A673 (cell line): Measurements from ENCODE around the gene MINAR1. TPM values are rescaled to one million over a fixed set of nuclear protein-coding genes. Genes with fewer than 3 reads are reported as not detected.

ENCODE experiments used
- BruUV-seq: library from RNA; stranded (reverse); fragments of 400-500 nt; replicated peaks from 2 replicates; lab custom pipeline; 2021; lab: Mats Ljungman, UMichigan
- CTCF ChIA-PET: fragments of 300-600 bp; sonication (Branson Sonifier 250); formaldehyde crosslinking; loops from one replicate; lab custom pipeline; 2022; ENCODE audit warnings: antibody characterized with exemption; lab: Charles Lee
- POLR2A ChIA-PET: fragments of 300-600 bp; sonication (Branson Sonifier 250); formaldehyde crosslinking; loops from one replicate; lab custom pipeline; 2022; ENCODE audit warnings: antibody characterized with exemption; ENCODE audit not compliant: low non-redundant PET; lab: Charles Lee
- DNase-seq: peaks from one replicate; pipeline ENCODE4 v3.0.0-alpha.2; 2015; ENCODE audit warnings: low spot score
- H3K27ac ChIP-seq: fragments of 200-600 bp; sonication (generic); 2 replicates; pipeline ENCODE4 v1.5.1; 2016; ENCODE audit warnings: mixed run types, low read depth, mild to moderate bottlenecking, mixed read lengths, antibody characterized with exemption, low read length; ENCODE audit not compliant: poor library complexity, severe bottlenecking
- H3K27me3 ChIP-seq: fragments of 200-600 bp; sonication (generic); replicated peaks from 2 replicates; pipeline ENCODE4 v1.6.1; 2017; ENCODE audit warnings: mixed run types, low read depth, mild to moderate bottlenecking, mixed read lengths, antibody characterized with exemption, low read length; ENCODE audit not compliant: insufficient read depth, poor library complexity
- H3K36me3 ChIP-seq: fragments of 200-600 bp; sonication (generic); 2 replicates; pipeline ENCODE4 v1.6.1; 2016; ENCODE audit warnings: mixed run types, mild to moderate bottlenecking, mixed read lengths, antibody characterized with exemption, low read length; ENCODE audit not compliant: insufficient read depth, poor library complexity, severe bottlenecking
- H3K4me1 ChIP-seq: fragments of 200-600 bp; sonication (generic); 2 replicates; pipeline ENCODE4 v1.6.1; 2017; ENCODE audit warnings: mixed run types, mild to moderate bottlenecking, mixed read lengths, antibody characterized with exemption, low read length; ENCODE audit not compliant: insufficient read depth, poor library complexity, severe bottlenecking
- H3K4me3 ChIP-seq: fragments of 200-600 bp; sonication (generic); 2 replicates; pipeline ENCODE4 v1.5.1; 2016; ENCODE audit warnings: low read depth, mixed run types, mild to moderate bottlenecking, mixed read lengths, low read length; ENCODE audit not compliant: poor library complexity, severe bottlenecking
- H3K9me3 ChIP-seq: fragments of 200-600 bp; sonication (generic); 2 replicates; pipeline ENCODE4 v1.6.1; 2016; ENCODE audit warnings: mixed run types, low read depth, mild to moderate bottlenecking, mixed read lengths, antibody characterized with exemption, low read length; ENCODE audit not compliant: poor library complexity, severe bottlenecking
- EZH2 ChIP-seq: fragments of 200-600 bp; sonication (generic); IDR thresholded peaks from 2 replicates; pipeline ENCODE4 v1.6.1; 2017; ENCODE audit warnings: borderline replicate concordance, low read depth, mild to moderate bottlenecking, mixed read lengths, antibody characterized with exemption, low read length; ENCODE audit not compliant: poor library complexity, severe bottlenecking
- intact Hi-C: fragments of 100-400 bp; cut with micrococcal nuclease; formaldehyde crosslinking; loops from one replicate; pipeline ENCODE4 v1.10.0; 2022; ENCODE audit not compliant: unreplicated experiment
- total RNA-seq: library from RNA; stranded (reverse); gene quantifications from 2 replicates; pipeline ENCODE4 v1.2.3, GENCODE V29; 2021
- TF ChIP-seq, protein P1 (sequence below): fragments of 300-800, 200-600 bp; sonication (generic); conservative IDR thresholded peaks from 2 replicates; pipeline ENCODE4 v1.5.1; 2017; ENCODE audit warnings: low read depth, mild to moderate bottlenecking, antibody characterized with exemption, low read length, moderate library complexity, mixed read lengths

MINAR1 gene
- total RNA-seq, 1 experiment from 2014 or later, result 1.6 TPM

DNA sequence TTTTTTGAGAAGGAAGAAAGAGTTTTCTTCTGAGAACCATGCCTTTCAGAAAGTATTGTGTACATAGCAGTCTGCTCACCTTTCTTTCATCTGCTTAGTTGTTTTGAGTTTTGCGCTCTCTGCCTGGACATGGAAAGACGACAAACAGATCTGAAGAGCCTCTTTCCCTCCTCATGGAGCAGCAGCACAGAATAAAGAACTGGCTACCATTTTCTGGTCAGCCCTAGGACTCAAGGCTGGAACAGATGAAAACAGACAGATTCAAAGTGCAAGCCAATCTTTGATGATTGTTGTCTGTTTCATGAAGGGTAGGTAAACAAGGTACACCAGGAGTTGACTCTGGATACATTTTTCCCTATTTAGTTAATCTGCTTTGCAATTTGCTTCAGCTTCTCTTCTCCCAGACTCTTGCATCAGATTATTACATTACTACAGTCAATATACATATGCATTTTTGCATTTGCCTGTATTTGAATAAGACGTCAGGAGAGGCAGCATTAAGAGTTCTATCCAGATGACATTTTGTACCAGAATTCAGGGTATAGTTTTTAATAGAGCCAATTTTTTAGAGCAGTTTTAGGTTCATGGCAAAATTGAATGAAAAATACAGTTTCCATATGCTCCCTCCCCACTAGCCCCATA lies 34.7 kb upstream of the MINAR1 start:
- Histone ChIP-seq H3K27ac (no peak overlapping the region), H3K27me3 (no peaks in the 10 kb centered on the region), H3K4me1 (no peaks in the 10 kb centered on the region), H3K36me3 (no peaks in the 10 kb centered on the region), H3K4me3 (no peak overlapping the region), H3K9me3 (no peaks in the 10 kb centered on the region)
- no TSS peak for BruUV-seq
- TF ChIP-seq, protein P1, sequence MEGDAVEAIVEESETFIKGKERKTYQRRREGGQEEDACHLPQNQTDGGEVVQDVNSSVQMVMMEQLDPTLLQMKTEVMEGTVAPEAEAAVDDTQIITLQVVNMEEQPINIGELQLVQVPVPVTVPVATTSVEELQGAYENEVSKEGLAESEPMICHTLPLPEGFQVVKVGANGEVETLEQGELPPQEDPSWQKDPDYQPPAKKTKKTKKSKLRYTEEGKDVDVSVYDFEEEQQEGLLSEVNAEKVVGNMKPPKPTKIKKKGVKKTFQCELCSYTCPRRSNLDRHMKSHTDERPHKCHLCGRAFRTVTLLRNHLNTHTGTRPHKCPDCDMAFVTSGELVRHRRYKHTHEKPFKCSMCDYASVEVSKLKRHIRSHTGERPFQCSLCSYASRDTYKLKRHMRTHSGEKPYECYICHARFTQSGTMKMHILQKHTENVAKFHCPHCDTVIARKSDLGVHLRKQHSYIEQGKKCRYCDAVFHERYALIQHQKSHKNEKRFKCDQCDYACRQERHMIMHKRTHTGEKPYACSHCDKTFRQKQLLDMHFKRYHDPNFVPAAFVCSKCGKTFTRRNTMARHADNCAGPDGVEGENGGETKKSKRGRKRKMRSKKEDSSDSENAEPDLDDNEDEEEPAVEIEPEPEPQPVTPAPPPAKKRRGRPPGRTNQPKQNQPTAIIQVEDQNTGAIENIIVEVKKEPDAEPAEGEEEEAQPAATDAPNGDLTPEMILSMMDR, result no peak
- TF ChIP-seq EZH2, result no peak
- CTCF ChIA-PET, result no interaction called here
- no peak for DNase-seq
- POLR2A ChIA-PET, result no interaction called here
- intact Hi-C loops, result no loop called here

DNA sequence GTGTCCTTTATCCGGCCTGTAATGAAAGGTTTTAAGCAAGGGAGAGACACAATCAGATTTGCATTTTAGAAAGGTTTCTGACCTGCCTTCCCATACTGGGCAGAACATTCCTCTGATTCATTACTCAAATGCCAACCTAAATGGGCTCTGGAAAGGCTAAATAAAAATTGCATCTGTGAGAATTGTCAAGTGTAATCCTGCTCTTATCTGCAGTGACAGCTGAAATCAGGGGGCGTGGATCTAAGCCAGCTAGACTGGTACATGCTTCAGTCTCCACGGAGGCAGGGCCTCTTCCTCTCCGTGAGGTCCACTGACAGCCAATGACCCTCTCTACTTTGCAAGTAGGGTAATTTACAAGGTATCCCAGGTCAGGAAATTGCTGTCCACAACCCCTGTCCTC lies 32.5 kb upstream of the MINAR1 start:
- Histone ChIP-seq H3K4me3 (no peak overlapping the region), H3K9me3 (no peaks in the 10 kb centered on the region), H3K4me1 (no peaks in the 10 kb centered on the region), H3K27ac (no peak overlapping the region), H3K27me3 (no peaks in the 10 kb centered on the region), H3K36me3 (no peaks in the 10 kb centered on the region)
- TF ChIP-seq, protein P1, result no peak
- TF ChIP-seq EZH2, result no peak
- POLR2A ChIA-PET, result no interaction called here
- CTCF ChIA-PET, result no interaction called here
- intact Hi-C loops, result no loop called here
- no peak for DNase-seq
- BruUV-seq, result no TSS peak

DNA sequence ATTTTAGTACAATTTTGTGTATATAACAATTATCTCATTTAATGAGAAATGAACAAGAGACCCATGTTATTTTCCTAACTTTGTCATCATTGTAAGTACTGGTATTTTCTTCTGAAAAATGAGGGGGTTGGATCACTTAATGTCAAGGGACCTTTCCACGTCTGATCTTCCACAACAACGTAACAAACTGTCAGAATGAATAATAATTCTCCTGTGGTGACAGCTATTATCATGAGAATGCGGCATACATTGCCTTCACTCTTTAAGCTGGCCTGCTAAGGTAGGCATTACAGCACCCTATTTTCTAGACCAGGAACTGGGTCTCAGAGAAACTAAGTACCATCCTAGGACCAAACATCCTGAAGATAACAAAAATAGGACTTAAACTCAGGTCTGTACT lies 31.5 kb upstream of the MINAR1 start:
- intact Hi-C loops, result no loop called here

More for the DNA sequence above, 31.5 kb upstream of the MINAR1 start:
- CTCF ChIA-PET, result no interaction called here
- POLR2A ChIA-PET, result no interaction called here
- Histone ChIP-seq H3K9me3 (no peaks in the 10 kb centered on the region), H3K27ac (no peak overlapping the region), H3K36me3 (no peaks in the 10 kb centered on the region), H3K27me3 (no peaks in the 10 kb centered on the region), H3K4me3 (no peak overlapping the region), H3K4me1 (no peaks in the 10 kb centered on the region)
- BruUV-seq, result no TSS peak
- TF ChIP-seq, protein P1, result no peak
- TF ChIP-seq EZH2, result no peak
- DNase-seq, result no peak
